HCT116 (cell line): ENCODE measurements around the gene GMPR2.

Experiments
- POLR2A ChIP-seq: IDR thresholded peaks from 2 replicates; pipeline ENCODE4 v1.7.0; 2011; ENCODE audit warnings: borderline replicate concordance; ENCODE audit not compliant: insufficient read depth, insufficient read length; ENCODE audit errors: extremely low read depth
- SRF ChIP-seq: IDR thresholded peaks from 2 replicates; pipeline ENCODE4 v1.6.1; 2012; ENCODE audit warnings: low read depth

- TF ChIP-seq SRF (no peak), POLR2A (no peak)
Measured at GRCh38 chr14:24262821-24263733, 30.3 kb downstream of the GMPR2 start, which contains the start of gene TGM1.
